Adipose tissue (tissue), 3 donors: Measurements from ENCODE around the gene OSMR. TPM values are rescaled to one million over a fixed set of nuclear protein-coding genes. Genes with fewer than 3 reads are reported as not detected.

ENCODE experiments used
- H3K27ac ChIP-seq: one replicate; pipeline ENCODE4 v1.5.1; 2013; ENCODE audit warnings: low read depth, low read length
- WGBS, 3 donors: extraction: QIAGEN DNeasy Blood & Tissue Kit; methylation state at CpG; one replicate each; pipeline ENCODE4 v1.1.7; 2013; 5-methylcytosine and 5-hydroxymethylcytosine counted together
- polyA plus RNA-seq, 3 donors: library from polyadenylated mRNA; stranded (reverse); fragments of 200-250 nt; gene quantifications; one replicate each; pipeline ENCODE4 v1.2.3, GENCODE V29; 2013
- donor health status: healthy with polysubstance abuse.
- donor health status: Bipolar disorder and iron deficiency.
- donor health status: healthy.

Gene OSMR
- polyA plus RNA-seq, 3 donors: 12.9 to 59.2 (median 17.7) TPM

DNA sequence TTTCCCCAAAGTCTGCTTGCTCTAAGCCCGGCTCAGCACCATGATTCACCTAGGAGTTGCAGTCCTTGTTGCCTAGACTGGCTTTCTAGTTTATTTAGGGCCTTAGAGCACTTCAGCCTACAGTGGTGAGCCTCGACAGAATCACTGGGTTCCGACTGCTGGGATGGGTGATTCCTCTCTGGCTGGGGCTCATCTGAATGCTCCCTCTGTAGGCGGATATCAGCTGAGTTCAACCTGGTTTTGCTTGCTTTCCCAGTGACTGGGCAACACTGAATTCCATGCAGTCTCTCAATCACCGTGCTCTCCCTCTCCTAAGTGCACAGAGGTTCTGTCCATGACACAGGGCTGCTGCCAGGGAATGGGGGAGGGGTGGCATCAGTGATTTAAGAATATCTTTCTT, 54.1 kb downstream of the OSMR start:
- no peak overlapping the region for H3K27ac ChIP-seq
- WGBS, 3 donors: 87 to 90% (median 88%) methylated on average over 5 of the region's 5 CpGs

GRCh38 chr5:38905516-38905915, 59.7 kb downstream of the OSMR start:
- 91 to 95% (median 95%) methylated on average over 4 of the region's 4 CpGs for WGBS, 3 donors
- no peak overlapping the region for H3K27ac ChIP-seq

DNA sequence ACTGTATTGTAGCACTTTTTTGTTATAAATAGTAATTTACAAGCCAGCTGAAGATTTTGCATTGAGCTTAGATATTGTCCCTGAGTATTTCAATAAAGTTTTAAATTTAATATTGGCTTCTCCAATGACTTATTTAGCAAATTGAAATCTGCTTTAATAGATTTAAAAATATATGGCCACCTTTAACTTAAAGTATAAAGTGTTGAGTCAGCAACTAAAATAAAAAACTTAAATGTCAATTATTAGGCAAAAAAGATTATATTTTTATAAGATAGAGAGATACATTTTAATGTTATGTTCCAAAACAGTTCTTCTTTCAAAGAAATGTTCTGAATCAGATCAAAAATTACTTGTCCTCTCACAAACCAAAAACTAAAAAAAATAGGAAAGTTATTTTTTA, 60.7 kb downstream of the OSMR start:
- H3K27ac ChIP-seq: no peak overlapping the region

DNA sequence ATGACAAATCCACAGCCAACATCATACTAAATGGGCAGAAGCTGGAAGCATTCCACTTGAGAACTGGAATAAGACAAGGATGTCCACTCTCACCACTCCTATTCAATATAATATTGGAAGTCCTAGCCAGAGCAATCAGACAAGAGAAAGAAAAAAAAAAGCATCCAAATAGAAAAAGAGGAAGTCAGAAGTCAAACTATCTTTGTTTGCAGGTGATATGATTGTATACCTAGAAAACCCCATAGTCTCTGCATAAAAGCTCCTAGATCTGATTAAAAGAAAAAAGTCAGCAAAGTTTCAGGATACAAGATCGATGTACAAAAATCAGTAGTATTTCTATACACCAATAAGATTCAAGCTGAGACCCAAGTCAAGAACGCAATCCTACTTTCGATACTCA, 66.1 kb downstream of the OSMR start:
- 96 to 98% (median 98%) methylated on average over 3 of the region's 3 CpGs for WGBS, 3 donors

GRCh38 chr5:38913714-38914113, 67.9 kb downstream of the OSMR start:
- no peak overlapping the region for H3K27ac ChIP-seq
- 70 to 83% (median 72%) methylated on average over 2 of the region's 2 CpGs for WGBS, 3 donors

More for the DNA sequence above, 66.1 kb downstream of the OSMR start:
- no peak overlapping the region for H3K27ac ChIP-seq

GRCh38 chr5:38916802-38917201, 71.0 kb downstream of the OSMR start:
- WGBS, 3 donors: 77 to 92% (median 85%) methylated on average over 7 of the region's 7 CpGs
- H3K27ac ChIP-seq: no peak overlapping the region

- no peak overlapping the region for H3K27ac ChIP-seq
- WGBS, 3 donors: 61 to 95% (median 75%) methylated on average over 1 of the region's 1 CpG
Observed at GRCh38 chr5:38921174-38921573, 75.4 kb downstream of the OSMR start.

- no peak overlapping the region for H3K27ac ChIP-seq
- WGBS, 3 donors: 10 to 38% (median 22%) methylated on average over 1 of the region's 1 CpG
Observed at GRCh38 chr5:38922199-38922598, 76.4 kb downstream of the OSMR start.

DNA sequence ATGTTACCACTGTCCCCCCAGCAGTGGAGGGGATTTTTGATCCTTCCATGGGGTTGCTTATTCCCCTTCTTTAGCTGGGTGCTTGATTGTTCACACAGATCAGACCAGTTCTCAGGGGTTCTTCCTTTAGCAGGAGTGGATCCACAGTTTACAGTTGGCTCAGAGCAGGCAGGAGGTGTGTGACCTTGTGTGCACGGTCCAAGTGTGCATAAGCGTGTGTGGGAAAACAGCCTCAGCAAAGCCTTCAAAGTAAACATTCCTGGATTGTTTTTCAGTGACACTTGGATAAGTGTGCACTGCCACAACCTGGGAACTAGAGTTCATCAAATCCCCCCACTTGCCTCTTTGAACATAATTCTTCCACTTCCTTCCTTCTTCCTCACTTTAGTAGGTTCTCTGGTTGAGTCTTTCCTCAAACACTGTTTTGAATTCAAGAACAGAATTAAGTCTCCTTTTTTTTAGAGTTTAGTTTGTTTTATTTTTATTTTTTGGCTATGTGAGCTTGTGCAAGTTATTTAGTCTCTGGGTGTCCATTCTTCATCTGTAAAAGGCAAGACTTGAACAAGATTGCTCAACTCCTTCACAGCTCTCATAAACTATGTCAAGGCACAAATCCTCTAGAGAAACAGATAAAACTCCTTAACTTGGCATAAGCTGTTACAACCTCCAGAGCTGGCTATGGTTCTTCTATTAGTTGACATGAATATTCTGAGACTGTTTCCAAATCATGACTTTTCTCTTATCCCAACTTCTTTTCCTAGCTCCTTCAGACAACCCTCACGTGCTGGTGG, 78.0 kb downstream of the OSMR start:
- H3K27ac ChIP-seq: peak overlapping the region; percentile 44
- 50 to 65% (median 55%) methylated on average over 3 of the region's 3 CpGs for whole genome bisulfite sequencing, 3 donors

DNA sequence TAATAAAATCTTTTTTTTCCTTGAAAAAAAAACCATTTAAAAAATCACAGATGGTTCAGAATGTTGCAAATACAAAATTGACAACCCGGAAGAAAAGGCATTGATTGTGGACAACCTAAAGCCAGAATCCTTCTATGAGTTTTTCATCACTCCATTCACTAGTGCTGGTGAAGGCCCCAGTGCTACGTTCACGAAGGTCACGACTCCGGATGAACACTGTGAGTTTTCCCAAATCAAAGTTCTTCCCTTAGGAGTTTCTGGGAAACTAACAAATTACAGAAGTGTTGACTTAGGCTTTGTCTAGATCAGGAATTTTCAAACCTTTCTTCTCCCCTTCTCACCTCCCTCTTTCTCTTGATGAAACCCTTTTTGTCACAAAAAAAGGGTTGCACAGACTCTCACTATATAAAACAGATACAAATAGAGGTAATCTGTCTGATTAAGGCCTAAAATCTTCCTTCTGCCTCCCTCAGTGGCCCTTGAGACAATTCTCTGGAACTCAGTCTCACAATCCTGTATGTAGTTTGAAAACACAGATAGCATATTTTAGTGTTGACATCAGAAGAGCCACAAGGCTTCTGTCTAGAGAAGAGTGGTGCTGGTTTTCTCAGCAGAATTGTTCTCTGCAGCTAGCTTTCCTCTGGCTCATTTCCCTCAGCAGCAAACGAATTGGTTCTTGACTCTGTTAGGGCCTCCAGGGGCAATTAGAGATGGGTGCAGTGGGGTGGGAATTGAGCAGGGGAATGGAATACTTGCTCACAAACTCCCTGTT, 79.5 kb downstream of the OSMR start:
- 73 to 81% (median 73%) methylated on average over 6 of the region's 6 CpGs for WGBS, 3 donors
- H3K27ac ChIP-seq: no peak overlapping the region

GRCh38 chr5:38926121-38926520, 80.3 kb downstream of the OSMR start:
- no peak overlapping the region for H3K27ac ChIP-seq
- 79 to 90% (median 85%) methylated on average over 3 of the region's 3 CpGs for WGBS, 3 donors

- whole genome bisulfite sequencing, 3 donors: 79 to 89% (median 80%) methylated on average over 2 of the region's 2 CpGs
- H3K27ac ChIP-seq: no peak overlapping the region
Observed at GRCh38 chr5:38927470-38927869, 81.7 kb downstream of the OSMR start.

- H3K27ac ChIP-seq: no peak overlapping the region
- WGBS, 3 donors: 57 to 74% (median 59%) methylated on average over 2 of the region's 2 CpGs
Observed at GRCh38 chr5:38929838-38930237, 84.0 kb downstream of the OSMR start.

DNA sequence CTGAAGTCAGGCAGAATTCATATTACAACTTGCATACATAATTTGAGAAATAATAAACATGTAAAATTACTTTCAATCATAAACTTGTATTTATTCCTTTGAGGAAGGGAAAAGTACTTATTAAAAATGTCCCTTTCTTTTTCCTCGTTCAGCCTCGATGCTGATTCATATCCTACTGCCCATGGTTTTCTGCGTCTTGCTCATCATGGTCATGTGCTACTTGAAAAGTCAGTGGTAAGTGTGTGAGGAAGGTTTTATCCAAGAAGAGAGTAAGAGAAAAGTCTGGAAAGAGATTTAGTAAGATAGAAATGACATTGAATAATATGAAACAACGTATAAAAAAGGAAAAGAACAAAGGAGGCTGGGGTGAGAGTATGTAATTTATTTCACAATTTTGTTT, 85.9 kb downstream of the OSMR start:
- WGBS, 3 donors: 77 to 91% (median 84%) methylated on average over 4 of the region's 4 CpGs
- H3K27ac ChIP-seq: no peak overlapping the region

- no peak overlapping the region for H3K27ac ChIP-seq
- WGBS, 3 donors: 69 to 85% (median 82%) methylated on average over 4 of the region's 4 CpGs
Observed at GRCh38 chr5:38932854-38933408, 87.1 kb downstream of the OSMR start.

DNA sequence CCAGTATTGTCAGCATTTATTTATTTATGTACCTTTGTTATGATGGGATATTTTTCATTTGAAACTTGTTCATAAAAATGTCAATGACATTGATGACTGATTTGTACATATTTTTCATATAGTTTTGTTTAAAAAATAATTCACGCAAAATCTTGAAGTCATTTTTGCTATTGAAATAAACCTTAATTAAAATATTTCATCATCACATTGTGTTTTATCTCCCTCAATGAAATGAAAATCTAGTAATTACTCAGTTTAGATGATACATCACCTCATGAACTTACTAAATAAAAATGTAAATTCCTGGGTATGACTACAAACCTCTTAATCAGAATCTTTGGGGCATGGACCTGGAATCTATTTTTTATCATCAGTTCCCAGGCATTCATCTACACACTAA, 89.6 kb downstream of the OSMR start:
- no peak overlapping the region for H3K27ac ChIP-seq
- WGBS, 3 donors: 48 to 100% (median 93%) methylated on average over 1 of the region's 1 CpG

- WGBS, 3 donors: 94 to 95% (median 95%) methylated on average over 6 of the region's 6 CpGs
- H3K27ac ChIP-seq: no peak overlapping the region
Observed at GRCh38 chr5:38936269-38936668, 90.5 kb downstream of the OSMR start.

DNA sequence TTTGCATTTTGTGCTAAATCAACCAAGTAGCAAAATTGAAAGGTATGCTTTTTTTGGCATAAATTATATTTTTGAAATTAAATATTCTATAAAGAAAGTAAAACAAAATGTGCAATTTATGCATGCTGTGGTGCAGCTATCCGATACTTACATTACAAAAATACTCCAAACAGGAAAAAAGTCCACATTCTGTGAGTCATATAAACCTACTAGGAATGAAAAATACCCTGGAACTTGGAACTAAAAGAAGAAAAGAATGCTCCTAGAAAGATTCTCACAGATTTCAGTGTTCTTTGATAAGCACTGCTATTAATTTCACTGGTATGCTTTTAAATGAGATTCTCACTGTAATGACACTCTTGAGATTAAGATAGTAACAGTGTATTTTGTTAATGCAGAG, 92.6 kb downstream of the OSMR start:
- WGBS, 3 donors: 73 to 89% (median 73%) methylated on average over 1 of the region's 1 CpG
- H3K27ac ChIP-seq: no peak overlapping the region

DNA sequence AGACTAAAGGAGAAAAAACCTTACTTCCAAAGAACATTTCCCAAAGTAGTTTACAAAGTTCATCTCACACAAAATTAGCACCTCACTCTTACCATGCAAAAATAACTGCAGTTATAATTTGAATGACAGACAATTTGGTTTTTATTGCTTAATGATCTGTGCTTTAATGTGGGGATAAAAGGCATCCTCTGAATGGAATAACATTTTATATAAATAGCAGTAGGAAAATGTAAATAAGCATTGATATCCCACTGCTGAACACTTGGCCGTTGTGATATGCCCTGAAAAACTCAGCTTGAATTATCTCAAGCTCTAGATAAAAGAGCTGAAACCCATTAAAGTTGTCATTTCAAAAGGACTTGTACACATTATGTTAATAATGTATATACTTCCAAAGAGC, 93.2 kb downstream of the OSMR start:
- WGBS, 3 donors: 44 to 88% (median 77%) methylated on average over 1 of the region's 1 CpG

More for the DNA sequence above, 93.2 kb downstream of the OSMR start:
- H3K27ac ChIP-seq: no peak overlapping the region
